A673 (cell line): Measurements from ENCODE around the gene PPP2R2D.

Experiments
- CTCF ChIP-seq: fragments of 300-800, 200-600 bp; sonication (generic); conservative IDR thresholded peaks from 2 replicates; pipeline ENCODE4 v1.5.1; 2017; ENCODE audit warnings: low read depth, mild to moderate bottlenecking, antibody characterized with exemption, low read length, moderate library complexity, mixed read lengths
- EZH2 ChIP-seq: fragments of 200-600 bp; sonication (generic); IDR thresholded peaks from 2 replicates; pipeline ENCODE4 v1.6.1; 2017; ENCODE audit warnings: borderline replicate concordance, low read depth, mild to moderate bottlenecking, mixed read lengths, antibody characterized with exemption, low read length; ENCODE audit not compliant: poor library complexity, severe bottlenecking

GRCh38 chr10:131974034-131974817, 73.4 kb downstream of the PPP2R2D start:
- TF ChIP-seq CTCF (no peak), EZH2 (no peak)
